DND-41 (cell line): ENCODE results near the gene ITPR2.

Source experiments
- ATAC-seq: fragments of 200-7000 bp; cut with Tn5 transposase; 3 replicates; pipeline ENCODE4 v1.9.1; 2021; ENCODE audit warnings: low read depth; ENCODE audit not compliant: insufficient read depth
- DNase-seq: peaks from one replicate; pipeline ENCODE4 v3.0.0-alpha.2; 2020
- H2AFZ ChIP-seq: 2 replicates; pipeline ENCODE4 v1.6.0; 2012; ENCODE audit warnings: low read depth, low read length
- H3K27ac ChIP-seq: 2 replicates; pipeline ENCODE4 v1.5.1; 2012; ENCODE audit warnings: low read length, inconsistent platforms
- H3K27me3 ChIP-seq: fragments of 200-600 bp; sonication (generic); 2 replicates; pipeline ENCODE4 v1.6.0; 2012; ENCODE audit warnings: low read length, mild to moderate bottlenecking, inconsistent platforms; ENCODE audit not compliant: insufficient read depth, poor library complexity
- H3K36me3 ChIP-seq: 2 replicates; pipeline ENCODE4 v1.5.1; 2012; ENCODE audit warnings: low read length, inconsistent platforms; ENCODE audit not compliant: insufficient read depth
- H3K4me1 ChIP-seq: 2 replicates; pipeline ENCODE4 v1.5.1; 2012; ENCODE audit warnings: mild to moderate bottlenecking, low read length; ENCODE audit not compliant: insufficient read depth
- H3K4me2 ChIP-seq: 2 replicates; pipeline ENCODE4 v1.6.0; 2012; ENCODE audit warnings: mild to moderate bottlenecking, moderate library complexity, low read length, inconsistent platforms; ENCODE audit not compliant: insufficient read depth
- H3K4me3 ChIP-seq, 2 experiments: fragments of 200-600 bp in 1 of 2; shearing (Covaris generic) in 1 of 2; 2 replicates each; pipeline ENCODE4 v1.5.1; 2012 to 2016; ENCODE audit warnings: inconsistent platforms in 2 of 2, low read length in 2 of 2, mild to moderate bottlenecking in 2 of 2, low read depth in 1 of 2, moderate library complexity in 1 of 2
- H3K79me2 ChIP-seq: 2 replicates; pipeline ENCODE4 v1.6.0; 2012; ENCODE audit warnings: low read length, inconsistent platforms; ENCODE audit not compliant: insufficient read depth
- H3K9ac ChIP-seq: 2 replicates; pipeline ENCODE4 v1.6.0; 2012; ENCODE audit warnings: low read depth, mild to moderate bottlenecking, inconsistent platforms, low read length, moderate library complexity
- H3K9me3 ChIP-seq: 2 replicates; pipeline ENCODE4 v1.5.1; 2012; ENCODE audit warnings: low read length, moderate library complexity, mild to moderate bottlenecking, inconsistent platforms; ENCODE audit not compliant: insufficient read depth, severe bottlenecking
- H4K20me1 ChIP-seq: 2 replicates; pipeline ENCODE4 v1.6.0; 2012; ENCODE audit warnings: low read length; ENCODE audit not compliant: insufficient read depth
- EZH2 ChIP-seq: IDR thresholded peaks from 3 replicates; pipeline ENCODE4 v1.6.1; 2012; ENCODE audit warnings: borderline replicate concordance, low read depth, mild to moderate bottlenecking, moderate library complexity, low read length, inconsistent platforms; ENCODE audit not compliant: severe bottlenecking
- TF ChIP-seq, protein P1 (sequence below): IDR thresholded peaks from 2 replicates; pipeline ENCODE4 v1.5.1; 2012; ENCODE audit warnings: borderline replicate concordance, low read length, moderate library complexity, mild to moderate bottlenecking; ENCODE audit not compliant: poor library complexity, severe bottlenecking; ENCODE audit errors: extremely low read depth

The ITPR2 gene

GRCh38 chr12:26767865-26768264, 65.1 kb downstream of the ITPR2 start:
- peaks cover 11% of the 10 kb centered on the region for H3K79me2 ChIP-seq
- peaks cover 34% of the 10 kb centered on the region for H3K4me1 ChIP-seq
- peak overlapping the region; percentile 50; the same call in 1 of the 2 replicates for H3K27ac ChIP-seq
- H3K27me3 ChIP-seq: no peaks in the 10 kb centered on the region
- no peak for DNase-seq
- TF ChIP-seq EZH2: no peak
- TF ChIP-seq, protein P1, sequence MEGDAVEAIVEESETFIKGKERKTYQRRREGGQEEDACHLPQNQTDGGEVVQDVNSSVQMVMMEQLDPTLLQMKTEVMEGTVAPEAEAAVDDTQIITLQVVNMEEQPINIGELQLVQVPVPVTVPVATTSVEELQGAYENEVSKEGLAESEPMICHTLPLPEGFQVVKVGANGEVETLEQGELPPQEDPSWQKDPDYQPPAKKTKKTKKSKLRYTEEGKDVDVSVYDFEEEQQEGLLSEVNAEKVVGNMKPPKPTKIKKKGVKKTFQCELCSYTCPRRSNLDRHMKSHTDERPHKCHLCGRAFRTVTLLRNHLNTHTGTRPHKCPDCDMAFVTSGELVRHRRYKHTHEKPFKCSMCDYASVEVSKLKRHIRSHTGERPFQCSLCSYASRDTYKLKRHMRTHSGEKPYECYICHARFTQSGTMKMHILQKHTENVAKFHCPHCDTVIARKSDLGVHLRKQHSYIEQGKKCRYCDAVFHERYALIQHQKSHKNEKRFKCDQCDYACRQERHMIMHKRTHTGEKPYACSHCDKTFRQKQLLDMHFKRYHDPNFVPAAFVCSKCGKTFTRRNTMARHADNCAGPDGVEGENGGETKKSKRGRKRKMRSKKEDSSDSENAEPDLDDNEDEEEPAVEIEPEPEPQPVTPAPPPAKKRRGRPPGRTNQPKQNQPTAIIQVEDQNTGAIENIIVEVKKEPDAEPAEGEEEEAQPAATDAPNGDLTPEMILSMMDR: no peak
- H3K9ac ChIP-seq: no peak overlapping the region
- H2AFZ ChIP-seq: no peak overlapping the region
- no peaks in the 10 kb centered on the region for H3K9me3 ChIP-seq
- H3K36me3 ChIP-seq: peaks cover 8% of the 10 kb centered on the region; the same call in 1 of the 2 replicates
- no peak overlapping the region for H3K4me2 ChIP-seq
- no peaks in the 10 kb centered on the region; the same call in 1 of the 2 replicates for H4K20me1 ChIP-seq
- no peak for ATAC-seq
- no peak overlapping the region for H3K4me3 ChIP-seq

GRCh38 chr12:26767116-26767515, 65.9 kb downstream of the ITPR2 start:
- no peak overlapping the region for H2AFZ ChIP-seq

GRCh38 chr12:26762186-26762585, 70.8 kb downstream of the ITPR2 start:
- H3K27me3 ChIP-seq: no peaks in the 10 kb centered on the region
- DNase-seq (no peak), ATAC-seq (no peak)
- no peak overlapping the region for H3K27ac ChIP-seq
- H3K4me3 ChIP-seq: no peak overlapping the region
- H3K36me3 ChIP-seq: peaks cover 23% of the 10 kb centered on the region
- no peak overlapping the region for H3K9ac ChIP-seq
- no peaks in the 10 kb centered on the region for H4K20me1 ChIP-seq
- no peak overlapping the region for H2AFZ ChIP-seq
- no peaks in the 10 kb centered on the region for H3K4me1 ChIP-seq
- H3K4me2 ChIP-seq: no peak overlapping the region
- H3K9me3 ChIP-seq: peaks cover 25% of the 10 kb centered on the region
- H3K79me2 ChIP-seq: peaks cover 32% of the 10 kb centered on the region
- TF ChIP-seq, protein P1: no peak

More at GRCh38 chr12:26767116-26767515, 65.9 kb downstream of the ITPR2 start:
- H3K36me3 ChIP-seq: peaks cover 12% of the 10 kb centered on the region; the same call in 1 of the 2 replicates
- no peak overlapping the region for H3K4me3 ChIP-seq
- no peaks in the 10 kb centered on the region for H3K27me3 ChIP-seq
- H4K20me1 ChIP-seq: no peaks in the 10 kb centered on the region; the same call in 1 of the 2 replicates
- H3K79me2 ChIP-seq: peaks cover 14% of the 10 kb centered on the region
- H3K27ac ChIP-seq: peak overlapping the region; percentile 7; the same call in 1 of the 2 replicates
- H3K9me3 ChIP-seq: peaks cover 4% of the 10 kb centered on the region
- ATAC-seq (no peak), DNase-seq (no peak)
- H3K9ac ChIP-seq: no peak overlapping the region
- peaks cover 34% of the 10 kb centered on the region for H3K4me1 ChIP-seq
- H3K4me2 ChIP-seq: no peak overlapping the region
- TF ChIP-seq, protein P1: peak; percentile 9
- TF ChIP-seq EZH2: no peak

GRCh38 chr12:26761775-26762174, 71.2 kb downstream of the ITPR2 start:
- DNase-seq (no peak), ATAC-seq (no peak)
- no peak overlapping the region for H3K27ac ChIP-seq
- H3K27me3 ChIP-seq: no peaks in the 10 kb centered on the region
- H4K20me1 ChIP-seq: no peaks in the 10 kb centered on the region
- H3K9ac ChIP-seq: no peak overlapping the region
- H3K4me1 ChIP-seq: no peaks in the 10 kb centered on the region
- no peak overlapping the region for H2AFZ ChIP-seq
- H3K4me3 ChIP-seq: no peak overlapping the region
- H3K36me3 ChIP-seq: peaks cover 20% of the 10 kb centered on the region
- no peak for TF ChIP-seq EZH2
- TF ChIP-seq, protein P1: no peak
- peaks cover 25% of the 10 kb centered on the region for H3K9me3 ChIP-seq
- H3K4me2 ChIP-seq: no peak overlapping the region
- H3K79me2 ChIP-seq: peaks cover 30% of the 10 kb centered on the region
